ENCODE measurements around the gene MINK1.

- no peak for TF ChIP-seq POLR2A (IDR thresholded peaks at IDR 0.05; ENCODE audit: low read length)
- no peak for TF ChIP-seq GATA1 (IDR thresholded peaks at IDR 0.05; ENCODE audit: low read depth, low read length)
Measured at GRCh38 chr17:4796552-4796920, 36.6 kb upstream of the MINK1 start.

Measured in erythroblast (primary cell).